LNCaP clone FGC (cell line): ENCODE results near the gene GTF2A1.
"Not testable (repeated sequence)": the region's sequence is repeated elsewhere in the genome, so short reads cannot be mapped to it uniquely, and the experiment has no call there.

Experiments
- DNase-seq: peaks from one replicate; pipeline ENCODE4 v3.0.0-alpha.2; 2011; ENCODE audit warnings: low read depth
- H3K4me3 ChIP-seq: 2 replicates; pipeline ENCODE4 v1.5.1; 2011; ENCODE audit warnings: mild to moderate bottlenecking, low read depth, low read length, control low read depth
- TF ChIP-seq, protein P1 (sequence below): IDR thresholded peaks from 2 replicates; pipeline ENCODE4 v1.5.1; 2012; ENCODE audit warnings: mild to moderate bottlenecking; ENCODE audit not compliant: control insufficient read depth, insufficient read depth; ENCODE audit errors: extremely low read depth

The GTF2A1 gene

DNA sequence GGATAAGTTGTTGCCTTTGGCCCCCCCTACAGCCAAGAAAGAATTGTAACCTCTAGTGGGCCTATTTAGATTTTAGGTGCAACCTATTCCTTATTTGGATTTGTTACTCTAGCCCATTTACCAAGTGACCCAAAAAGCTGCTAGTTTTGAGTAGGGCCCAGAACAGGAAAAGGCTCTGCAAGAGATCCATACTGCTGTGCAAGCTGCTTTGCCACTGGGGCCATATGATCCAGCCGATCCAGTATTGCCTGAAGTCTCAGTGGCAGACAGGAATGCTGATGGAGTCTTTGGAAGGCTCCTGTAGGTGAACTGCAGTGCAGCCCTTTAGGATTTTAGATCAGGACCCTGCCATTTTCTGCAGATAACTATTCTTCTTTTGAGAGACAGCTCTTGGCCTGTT is 12.9 kb upstream of the GTF2A1 start:
- TF ChIP-seq, protein P1, sequence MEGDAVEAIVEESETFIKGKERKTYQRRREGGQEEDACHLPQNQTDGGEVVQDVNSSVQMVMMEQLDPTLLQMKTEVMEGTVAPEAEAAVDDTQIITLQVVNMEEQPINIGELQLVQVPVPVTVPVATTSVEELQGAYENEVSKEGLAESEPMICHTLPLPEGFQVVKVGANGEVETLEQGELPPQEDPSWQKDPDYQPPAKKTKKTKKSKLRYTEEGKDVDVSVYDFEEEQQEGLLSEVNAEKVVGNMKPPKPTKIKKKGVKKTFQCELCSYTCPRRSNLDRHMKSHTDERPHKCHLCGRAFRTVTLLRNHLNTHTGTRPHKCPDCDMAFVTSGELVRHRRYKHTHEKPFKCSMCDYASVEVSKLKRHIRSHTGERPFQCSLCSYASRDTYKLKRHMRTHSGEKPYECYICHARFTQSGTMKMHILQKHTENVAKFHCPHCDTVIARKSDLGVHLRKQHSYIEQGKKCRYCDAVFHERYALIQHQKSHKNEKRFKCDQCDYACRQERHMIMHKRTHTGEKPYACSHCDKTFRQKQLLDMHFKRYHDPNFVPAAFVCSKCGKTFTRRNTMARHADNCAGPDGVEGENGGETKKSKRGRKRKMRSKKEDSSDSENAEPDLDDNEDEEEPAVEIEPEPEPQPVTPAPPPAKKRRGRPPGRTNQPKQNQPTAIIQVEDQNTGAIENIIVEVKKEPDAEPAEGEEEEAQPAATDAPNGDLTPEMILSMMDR, result no peak
- no peak overlapping the region for H3K4me3 ChIP-seq

DNA sequence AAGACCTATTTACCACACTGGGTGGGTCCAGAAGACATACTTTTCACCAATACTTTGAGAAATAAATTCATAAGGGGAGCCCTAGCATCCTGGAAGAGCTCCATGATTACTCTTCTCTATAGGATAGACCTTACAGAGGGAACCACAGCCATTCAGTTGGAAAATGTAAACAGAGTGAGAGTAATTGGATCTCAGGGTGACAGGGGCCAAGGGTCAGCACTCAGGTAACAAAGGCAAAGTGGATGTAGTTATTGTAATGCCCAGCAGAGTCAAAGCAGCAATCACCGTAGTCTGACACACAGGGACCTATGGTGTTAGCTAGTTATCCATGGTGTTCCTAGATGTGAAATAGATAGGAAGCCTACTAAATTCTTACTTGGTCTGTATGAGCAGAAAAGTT is 10.8 kb upstream of the GTF2A1 start:
- DNase-seq, result no peak
- TF ChIP-seq, protein P1, result no peak

More for the DNA sequence above, 12.9 kb upstream of the GTF2A1 start:
- no peak for DNase-seq

GRCh38 chr14:81224222-81224621 is 3.5 kb upstream of the GTF2A1 start:
- no peak overlapping the region for H3K4me3 ChIP-seq
- TF ChIP-seq, protein P1, result no peak
- DNase-seq, result no peak

More for the DNA sequence above, 10.8 kb upstream of the GTF2A1 start:
- H3K4me3 ChIP-seq, result no peak overlapping the region

DNA sequence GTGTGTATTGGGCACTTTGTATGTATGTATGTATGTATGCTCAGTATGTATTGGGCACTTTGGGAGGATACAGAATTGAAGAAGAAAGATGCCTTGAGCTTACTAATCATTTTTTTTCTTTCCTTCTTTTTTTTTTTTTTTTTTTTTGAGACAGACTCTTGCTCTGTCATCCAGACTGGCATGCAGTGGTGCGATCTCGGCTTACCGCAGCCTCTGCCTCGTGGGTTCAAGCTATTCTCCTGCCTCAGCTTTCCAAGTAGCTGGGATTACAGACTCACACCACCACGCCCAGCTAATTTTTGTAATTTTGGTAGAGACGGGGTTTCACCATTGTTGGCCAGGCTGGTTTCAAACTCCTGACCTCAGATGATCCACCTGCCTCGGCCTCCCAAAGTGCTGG is 3.0 kb upstream of the GTF2A1 start:
- not testable (repeated sequence) for H3K4me3 ChIP-seq, DNase-seq

DNA sequence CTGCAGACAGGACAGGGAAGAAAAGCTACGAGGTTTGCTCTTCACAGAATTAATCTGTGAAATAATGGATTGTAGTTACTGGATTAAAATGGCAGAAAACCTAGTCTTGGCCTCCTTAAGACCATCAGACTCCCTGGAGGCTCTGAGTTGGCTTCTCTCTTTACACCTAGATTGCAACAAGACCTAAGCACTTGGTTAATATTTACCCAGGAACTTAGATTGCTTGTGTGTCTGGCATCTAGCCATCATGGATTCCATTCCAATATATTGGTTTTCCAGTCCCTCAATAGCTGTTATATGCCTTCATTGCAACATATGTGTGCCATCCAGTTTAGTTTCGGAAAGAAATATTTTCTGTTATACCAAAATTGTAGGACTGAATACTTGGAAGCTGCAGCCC is 1.9 kb upstream of the GTF2A1 start:
- no peak overlapping the region for H3K4me3 ChIP-seq
- TF ChIP-seq, protein P1, result no peak
- peak; percentile 51 for DNase-seq

GRCh38 chr14:81222126-81222525 is 1.4 kb upstream of the GTF2A1 start:
- no peak for DNase-seq
- TF ChIP-seq, protein P1, result no peak
- H3K4me3 ChIP-seq, result no peak overlapping the region

- TF ChIP-seq, protein P1, result no peak
- DNase-seq, result no peak
- H3K4me3 ChIP-seq, result peak overlapping the region; percentile 85
Observed at GRCh38 chr14:81221579-81222102, 882 bp upstream of the GTF2A1 start.
